ENCODE measurements around the gene MAP4K2. TPM values are rescaled to one million over a fixed set of nuclear protein-coding genes. Genes with fewer than 3 reads are reported as not detected.

MAP4K2 gene
- total RNA-seq, result 10 to 100 TPM; 10.2 to 49.1 (median 24.4) TPM

- TF ChIP-seq, protein P1, sequence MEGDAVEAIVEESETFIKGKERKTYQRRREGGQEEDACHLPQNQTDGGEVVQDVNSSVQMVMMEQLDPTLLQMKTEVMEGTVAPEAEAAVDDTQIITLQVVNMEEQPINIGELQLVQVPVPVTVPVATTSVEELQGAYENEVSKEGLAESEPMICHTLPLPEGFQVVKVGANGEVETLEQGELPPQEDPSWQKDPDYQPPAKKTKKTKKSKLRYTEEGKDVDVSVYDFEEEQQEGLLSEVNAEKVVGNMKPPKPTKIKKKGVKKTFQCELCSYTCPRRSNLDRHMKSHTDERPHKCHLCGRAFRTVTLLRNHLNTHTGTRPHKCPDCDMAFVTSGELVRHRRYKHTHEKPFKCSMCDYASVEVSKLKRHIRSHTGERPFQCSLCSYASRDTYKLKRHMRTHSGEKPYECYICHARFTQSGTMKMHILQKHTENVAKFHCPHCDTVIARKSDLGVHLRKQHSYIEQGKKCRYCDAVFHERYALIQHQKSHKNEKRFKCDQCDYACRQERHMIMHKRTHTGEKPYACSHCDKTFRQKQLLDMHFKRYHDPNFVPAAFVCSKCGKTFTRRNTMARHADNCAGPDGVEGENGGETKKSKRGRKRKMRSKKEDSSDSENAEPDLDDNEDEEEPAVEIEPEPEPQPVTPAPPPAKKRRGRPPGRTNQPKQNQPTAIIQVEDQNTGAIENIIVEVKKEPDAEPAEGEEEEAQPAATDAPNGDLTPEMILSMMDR (IDR thresholded peaks at IDR 0.05), result peak in 2 of 4 experiments; percentile 24 to 44
- no peak for TF ChIP-seq POLR2A (IDR thresholded peaks at IDR 0.05)
- no peaks in the 10 kb centered on the region for H3K9me3 ChIP-seq
- no peaks in the 10 kb centered on the region for H3K27me3 ChIP-seq
- H3K27ac ChIP-seq, result peak within 1 kb of the TSS; percentile 92 to 96
- DNase-seq, result peak; percentile 91 to 95
- H3K4me1 ChIP-seq, result peaks cover 6 to 8% of the 10 kb centered on the region in 2 donors
- intact Hi-C loops (cut with DNase I; ENCODE audit: low total_unique reads), result no loop called here
- H3K36me3 ChIP-seq, result no peaks in the 10 kb centered on the region
- H3K4me3 ChIP-seq, result peak within 1 kb of the TSS; percentile 59 to 73
Observed at GRCh38 chr11:64803158-64803845, at the start of gene MAP4K2. TSS of gene MAP4K2 (minus strand) at chr11:64803214. CDS start at chr11:64803149, 65 bp downstream.

DNA sequence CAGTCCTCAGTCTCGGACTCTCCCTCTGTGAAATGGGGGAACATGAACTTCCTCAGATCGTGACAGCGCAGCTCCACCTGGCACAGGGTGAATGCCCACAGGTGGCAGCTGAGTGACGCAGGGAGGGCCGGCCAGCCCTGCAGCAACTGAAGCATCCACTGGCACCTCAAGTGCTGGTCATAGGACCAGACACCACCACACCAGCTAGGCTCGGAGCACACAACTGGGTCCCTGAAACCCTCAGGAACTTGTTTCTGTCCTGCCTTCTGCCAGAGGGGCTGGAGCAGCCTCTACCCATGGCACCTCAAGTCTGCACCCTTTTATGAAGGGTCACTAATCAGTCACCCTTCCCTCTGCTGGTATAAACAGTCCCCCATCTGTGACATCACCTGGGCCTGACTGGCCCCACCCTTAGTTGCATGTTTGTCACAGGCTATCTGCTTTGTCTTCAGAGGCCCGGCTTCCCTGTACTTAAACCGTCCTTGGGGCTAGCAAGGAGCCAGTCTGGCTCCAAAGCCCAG is 48.9 kb upstream of the MAP4K2 start:
- TF ChIP-seq POLR2A (IDR thresholded peaks at IDR 0.05), result no peak
- TF ChIP-seq, protein P1 (IDR thresholded peaks at IDR 0.05), result no peak

DNA sequence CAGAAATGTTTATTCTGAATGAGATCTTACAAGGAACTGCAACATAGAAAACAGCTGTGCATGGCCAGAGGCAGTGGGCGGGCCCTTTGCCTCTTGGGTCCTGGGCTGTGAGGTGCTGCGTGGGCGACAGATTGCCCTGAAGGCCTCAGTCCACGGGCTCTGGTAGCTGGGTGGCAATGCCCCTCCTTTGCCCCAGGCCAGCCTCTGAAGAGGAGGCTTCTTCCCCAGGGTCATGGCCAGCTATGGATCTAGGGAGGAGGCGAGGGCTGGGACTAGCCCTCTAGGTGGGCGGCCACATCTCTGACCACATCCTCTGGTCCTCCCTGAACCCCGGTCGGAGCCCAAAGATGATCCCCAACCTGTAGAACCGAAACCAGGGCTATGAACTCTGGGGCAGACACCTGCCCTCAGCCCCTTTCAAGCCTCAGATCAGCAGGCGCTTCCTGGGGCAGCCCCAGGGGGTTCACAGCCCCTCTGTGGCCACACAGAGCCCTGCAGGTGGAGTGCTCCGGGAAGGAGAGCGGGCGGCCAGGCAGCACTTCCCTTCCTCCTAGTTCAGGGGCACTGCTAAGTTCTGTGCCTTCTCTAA is 48.1 kb upstream of the MAP4K2 start:
- peak overlapping the region; percentile 24 to 38 for H3K27ac ChIP-seq
- H3K9me3 ChIP-seq, result no peaks in the 10 kb centered on the region
- TF ChIP-seq, protein P1 (IDR thresholded peaks at IDR 0.05), result no peak
- no peak for TF ChIP-seq POLR2A (IDR thresholded peaks at IDR 0.05)
- no peaks in the 10 kb centered on the region for H3K36me3 ChIP-seq
- peaks cover 10 to 13% of the 10 kb centered on the region in 2 donors for H3K4me1 ChIP-seq
- no peaks in the 10 kb centered on the region for H3K27me3 ChIP-seq
- no peak overlapping the region for H3K4me3 ChIP-seq
- intact Hi-C loops (cut with DNase I; ENCODE audit: low total_unique reads), result no loop called here
- no peak for DNase-seq

More for the DNA sequence above, 48.9 kb upstream of the MAP4K2 start:
- no peaks in the 10 kb centered on the region for H3K9me3 ChIP-seq
- H3K4me1 ChIP-seq, result peaks cover 14 to 17% of the 10 kb centered on the region in 2 donors
- no peaks in the 10 kb centered on the region for H3K27me3 ChIP-seq
- H3K27ac ChIP-seq, result no peak overlapping the region
- DNase-seq, result no peak
- H3K4me3 ChIP-seq, result no peak overlapping the region
- intact Hi-C loops (cut with DNase I; ENCODE audit: low total_unique reads), result no loop called here
- no peaks in the 10 kb centered on the region for H3K36me3 ChIP-seq

DNA sequence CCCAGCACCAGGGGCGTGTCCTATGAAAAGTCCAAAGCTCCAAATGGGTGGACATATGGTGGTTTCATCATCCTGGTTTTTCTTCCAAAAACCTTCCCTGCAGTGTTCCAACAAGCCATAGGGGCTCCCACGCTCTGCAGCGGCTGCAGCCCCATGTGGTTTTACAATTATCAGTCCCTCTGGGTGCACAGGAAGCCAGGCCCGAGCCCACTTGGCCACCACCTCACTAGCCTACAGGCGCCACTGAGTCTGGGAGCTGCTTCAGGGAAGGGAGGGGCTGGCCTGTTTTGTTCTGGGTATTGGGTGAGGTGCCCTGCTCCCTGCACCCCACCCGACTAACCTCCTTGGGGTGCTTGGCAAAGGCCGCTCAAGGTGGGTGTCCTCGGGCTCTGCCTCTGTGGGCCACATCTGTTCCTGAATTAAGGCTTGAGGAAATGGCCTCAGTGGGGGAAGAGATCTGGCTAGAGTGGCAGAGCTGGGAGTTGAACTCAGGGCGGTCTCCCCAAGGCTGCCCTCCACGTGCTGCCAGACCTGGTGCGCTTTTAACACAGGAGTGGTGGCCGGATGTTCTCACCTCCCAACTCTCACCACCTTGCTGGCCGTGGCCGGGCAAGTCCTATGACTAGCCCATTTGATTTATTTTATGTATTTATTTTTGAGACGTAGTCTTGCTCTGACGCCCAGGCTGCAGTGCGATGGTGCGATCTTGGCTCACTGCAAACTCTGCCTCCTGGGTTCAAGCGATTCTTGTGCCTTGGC is 46.8 kb upstream of the MAP4K2 start:
- TF ChIP-seq, protein P1 (IDR thresholded peaks at IDR 0.05), result no peak
- TF ChIP-seq POLR2A (IDR thresholded peaks at IDR 0.05), result no peak
- Histone ChIP-seq H3K27me3 (no peaks in the 10 kb centered on the region), H3K4me3 (no peak overlapping the region), H3K36me3 (no peaks in the 10 kb centered on the region), H3K27ac (peak overlapping the region in 1 of 2 donors; percentile 33), H3K4me1 (peaks cover 3 to 5% of the 10 kb centered on the region in 2 donors), H3K9me3 (no peaks in the 10 kb centered on the region)
- intact Hi-C loops (cut with DNase I; ENCODE audit: low total_unique reads), result no loop called here
- no peak for DNase-seq

All from uterus (tissue), 4 donors.